Thyroid gland (tissue), 4 donors: Measurements from ENCODE around the gene EPS8. TPM values are rescaled to one million over a fixed set of nuclear protein-coding genes. Genes with fewer than 3 reads are reported as not detected.

ENCODE experiments used
- DNase-seq, 2 donors: peaks; one replicate each; pipeline ENCODE4 v3.0.0-alpha.2; 2019
- H3K27ac ChIP-seq, 3 donors: fragments of 200-600 bp; sonication (generic); 1 replicate in 2 of 3; 2 replicates in 1 of 3; pipeline ENCODE4 v1.5.1; 2016 to 2019; ENCODE audit warnings: mild to moderate bottlenecking in 1 of 3, moderate library complexity in 1 of 3
- H3K27me3 ChIP-seq: fragments of 200-600 bp; sonication (generic); one replicate; pipeline ENCODE4 v1.5.1; 2019
- H3K36me3 ChIP-seq, 2 donors: fragments of 200-600 bp; sonication (generic); one replicate each; pipeline ENCODE4 v1.5.1; 2016 to 2019
- H3K4me1 ChIP-seq, 2 donors: fragments of 200-600 bp; sonication (generic); one replicate each; pipeline ENCODE4 v1.5.1; 2017 to 2019
- H3K4me3 ChIP-seq, 3 donors: fragments of 200-600 bp; sonication (generic); replicated peaks in 1 of 3; 1 replicate in 2 of 3; 2 replicates in 1 of 3; pipeline ENCODE4 v1.5.1; 2016; ENCODE audit warnings: mild to moderate bottlenecking in 1 of 3
- H3K9me3 ChIP-seq: fragments of 200-600 bp; sonication (generic); one replicate; pipeline ENCODE4 v1.5.1; 2017
- CTCF ChIP-seq, 6 experiments: fragments of 200-600 bp in 3 of 6; fragments of 450-650 bp in 3 of 6; sonication (generic) in 3 of 6; IDR thresholded peaks; one replicate each; pipeline ENCODE4 v1.5.1; 2016 to 2019; ENCODE audit warnings: antibody characterized with exemption in 6 of 6, mild to moderate bottlenecking in 2 of 6, inconsistent platforms in 1 of 6, moderate library complexity in 1 of 6
- POLR2A ChIP-seq, 2 donors: fragments of 450-650 bp; IDR thresholded peaks; one replicate each; pipeline ENCODE4 v1.6.1; 2017; ENCODE audit warnings: antibody characterized with exemption in 2 of 2, mild to moderate bottlenecking in 2 of 2, moderate library complexity in 1 of 2
- WGBS, 2 donors: methylation state at CpG; one replicate each; pipeline ENCODE4 v1.1.5; 2017; 5-methylcytosine and 5-hydroxymethylcytosine counted together
- intact Hi-C: fragments of 100-400 bp; cut with DNase I; formaldehyde crosslinking; loops from one replicate; pipeline ENCODE4 v1.15.1; 2023
- total RNA-seq, 4 donors: library from RNA; depleted of rRNA; stranded (reverse); fragments of >200 nt; gene quantifications; one replicate each; pipeline ENCODE4 v1.2.3, GENCODE V29; 2016

Gene EPS8
- total RNA-seq, 4 donors from 2014 or later: 78.0 to 127 (median 110) TPM

DNA sequence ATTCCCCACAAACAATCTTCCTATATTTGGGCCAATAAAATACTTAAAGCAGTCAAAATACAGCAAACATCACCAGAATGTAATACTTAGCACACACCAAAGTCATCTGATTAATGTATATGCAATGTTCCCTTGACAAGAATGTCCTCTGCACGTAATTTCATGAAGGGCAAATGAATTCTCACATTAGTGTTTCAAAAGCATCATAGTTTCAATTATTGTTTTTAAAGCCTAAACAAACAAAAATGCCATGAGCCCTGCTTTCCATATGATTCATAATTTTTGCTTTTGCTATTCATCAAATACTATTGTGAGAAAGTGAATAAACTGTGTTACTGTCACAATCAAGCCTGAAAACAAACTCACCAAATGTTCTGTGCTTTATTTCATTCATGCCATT is 156.0 kb downstream of the EPS8 start:
- Histone ChIP-seq H3K27ac (peak overlapping the region in 1 of 3 donors; percentile 18), H3K4me3 (no peak overlapping the region)

GRCh38 chr12:15632708-15633107 is 156.5 kb downstream of the EPS8 start:
- peak overlapping the region in 1 of 3 donors; percentile 18 for H3K27ac ChIP-seq
- H3K4me1 ChIP-seq: peaks cover 11 to 30% of the 10 kb centered on the region in 2 donors
- H3K4me3 ChIP-seq: no peak overlapping the region
- intact Hi-C loops: no loop called here
- no peak for DNase-seq
- TF ChIP-seq CTCF (IDR thresholded peaks at IDR 0.05) (no peak), POLR2A (IDR thresholded peaks at IDR 0.05) (no peak)
- peaks cover 0 to 4% of the 10 kb centered on the region in 2 donors for H3K36me3 ChIP-seq
- 92 to 94% methylated on average over 4 of the region's 4 CpGs for WGBS, 2 donors
- H3K9me3 ChIP-seq: no peaks in the 10 kb centered on the region
- H3K27me3 ChIP-seq: no peaks in the 10 kb centered on the region

More for the DNA sequence above, 156.0 kb downstream of the EPS8 start:
- TF ChIP-seq POLR2A (IDR thresholded peaks at IDR 0.05) (no peak), CTCF (IDR thresholded peaks at IDR 0.05) (no peak)
- Histone ChIP-seq H3K9me3 (no peaks in the 10 kb centered on the region), H3K36me3 (peaks cover 0 to 4% of the 10 kb centered on the region in 2 donors), H3K27me3 (no peaks in the 10 kb centered on the region), H3K4me1 (peaks cover 10 to 25% of the 10 kb centered on the region in 2 donors)
- no peak for DNase-seq
- 95 to 100% methylated on average over 1 of the region's 1 CpG for WGBS, 2 donors
- intact Hi-C loops: no loop called here

DNA sequence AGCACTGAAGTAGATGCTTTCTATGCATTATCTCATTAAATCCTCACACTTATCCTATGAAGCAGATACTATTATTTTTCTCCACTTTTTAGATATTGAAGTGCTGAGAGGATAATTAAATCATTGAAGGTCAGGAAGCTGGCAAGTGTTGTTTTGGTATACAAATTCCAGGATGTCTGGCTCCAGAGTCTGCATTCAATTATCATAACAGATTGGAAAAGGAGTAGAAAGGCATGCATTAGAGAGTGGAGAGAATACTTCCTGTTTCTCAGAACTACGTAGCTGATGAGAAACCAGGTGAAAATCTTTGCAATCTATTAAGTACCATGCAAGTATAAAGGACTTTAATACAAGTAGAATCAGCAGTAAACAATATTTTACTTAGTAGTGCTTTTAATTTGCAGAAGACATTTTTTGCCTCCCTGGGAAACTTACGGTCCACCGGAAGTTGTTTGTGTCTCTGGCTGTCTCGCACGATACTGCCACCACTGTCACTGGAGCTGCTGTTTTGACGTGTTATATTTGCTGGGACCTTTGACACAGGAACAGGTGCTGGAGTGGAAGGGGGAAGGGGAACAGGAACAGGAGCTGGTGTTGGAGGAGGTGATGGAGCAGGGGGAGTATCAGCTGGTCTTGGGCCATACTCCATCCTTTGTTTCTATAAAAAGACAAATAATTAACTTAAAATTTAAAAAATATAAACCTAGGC is 158.0 kb downstream of the EPS8 start:
- WGBS, 2 donors: 81 to 89% methylated on average over 6 of the region's 6 CpGs
- H3K4me1 ChIP-seq: peaks cover 12 to 33% of the 10 kb centered on the region in 2 donors
- DNase-seq: no peak

GRCh38 chr12:15629761-15630160 is 159.4 kb downstream of the EPS8 start:
- Histone ChIP-seq H3K4me1 (peaks cover 12 to 33% of the 10 kb centered on the region in 2 donors), H3K27ac (peak overlapping the region; percentile 64 to 91 (median 86)), H3K4me3 (no peak overlapping the region), H3K9me3 (no peaks in the 10 kb centered on the region), H3K27me3 (no peaks in the 10 kb centered on the region), H3K36me3 (peaks cover 0 to 4% of the 10 kb centered on the region in 2 donors)
- WGBS, 2 donors: 73 to 83% methylated on average over 3 of the region's 3 CpGs
- TF ChIP-seq POLR2A (IDR thresholded peaks at IDR 0.05) (no peak), CTCF (IDR thresholded peaks at IDR 0.05) (no peak)
- intact Hi-C loops: no loop called here
- DNase-seq: no peak

More for the DNA sequence above, 158.0 kb downstream of the EPS8 start:
- H3K36me3 ChIP-seq: peaks cover 0 to 4% of the 10 kb centered on the region in 2 donors
- no peaks in the 10 kb centered on the region for H3K27me3 ChIP-seq
- H3K27ac ChIP-seq: peak overlapping the region; percentile 64 to 91 (median 86)
- no peak overlapping the region for H3K4me3 ChIP-seq
- TF ChIP-seq POLR2A (IDR thresholded peaks at IDR 0.05): no peak
- no peak for TF ChIP-seq CTCF (IDR thresholded peaks at IDR 0.05)
- intact Hi-C loops: no loop called here
- H3K9me3 ChIP-seq: no peaks in the 10 kb centered on the region

GRCh38 chr12:15629108-15629507 is 160.1 kb downstream of the EPS8 start:
- TF ChIP-seq CTCF (IDR thresholded peaks at IDR 0.05): no peak
- peak in 1 of 2 donors; percentile 11 for TF ChIP-seq POLR2A (IDR thresholded peaks at IDR 0.05)
- intact Hi-C loops: no loop called here
- H3K4me1 ChIP-seq: peaks cover 12 to 33% of the 10 kb centered on the region in 2 donors
- H3K36me3 ChIP-seq: peaks cover 3 to 4% of the 10 kb centered on the region in 2 donors
- no peaks in the 10 kb centered on the region for H3K9me3 ChIP-seq
- H3K27me3 ChIP-seq: no peaks in the 10 kb centered on the region
- WGBS, 2 donors: 30 to 34% methylated on average over 5 of the region's 5 CpGs
- peak overlapping the region; percentile 64 to 91 (median 86) for H3K27ac ChIP-seq
- DNase-seq: peak; percentile 59 to 61
- no peak overlapping the region for H3K4me3 ChIP-seq
